Left colon (tissue), 2 donors: ENCODE data around the gene MAN1A1. TPM values are rescaled to one million over a fixed set of nuclear protein-coding genes. Genes with fewer than 3 reads are reported as not detected.

Experiments
- ATAC-seq: fragments of 200-7000 bp; cut with Tn5 transposase; one replicate; pipeline ENCODE4 v1.9.1; 2020; ENCODE audit warnings: mild to moderate bottlenecking, moderate library complexity
- DNase-seq, 2 donors: peaks; one replicate each; pipeline ENCODE4 v3.0.0-alpha.2; 2020
- intact Hi-C, 2 donors: fragments of 100-400 bp; cut with DNase I in 1 of 2; cut with micrococcal nuclease in 1 of 2; formaldehyde crosslinking; loops; one replicate each; pipeline versions ENCODE4 v1.11.2 to v1.14.0; 2022; cut with DNase I, micrococcal nuclease
- total RNA-seq, 2 donors: library from RNA; stranded (reverse); fragmentation: NEBNext Ultra II Directional; extraction: Animal tissue kit (Norgen Biotek cat#: 25700); gene quantifications; one replicate each; pipeline ENCODE4 v1.2.1, GENCODE V29; 2021
- donor health status: DM: no; HTN: no; CAD: no.
- donor health status: DM: yes; HTN: yes; CAD: no.

MAN1A1 gene
- total RNA-seq, 2 donors from 2014 or later, result 68.6 to 94.3 TPM

GRCh38 chr6:119148098-119148824 is 201.3 kb downstream of the MAN1A1 start:
- DNase-seq, result no peak
- peak; percentile 60 for ATAC-seq

GRCh38 chr6:119147101-119148053 is 202.2 kb downstream of the MAN1A1 start:
- intact Hi-C loops, result loop anchor here in 1 of 2 donors (10.0 kb wide), 1 partner anchor 197 kb away; the partner anchor contains the start of gene MAN1A1
- ATAC-seq (peak; percentile 93), DNase-seq (peak; percentile 52 to 64)

More at GRCh38 chr6:119148098-119148824, 201.3 kb downstream of the MAN1A1 start:
- intact Hi-C loops, result loop anchor here in 1 of 2 donors (10.0 kb wide), 1 partner anchor 197 kb away; the partner anchor contains the start of gene MAN1A1

GRCh38 chr6:119145111-119145510 is 204.4 kb downstream of the MAN1A1 start:
- intact Hi-C loops, result loop anchor here in 1 of 2 donors (10.0 kb wide), 1 partner anchor 200 kb away; the partner anchor contains the start of gene MAN1A1
- ATAC-seq (peak; percentile 65), DNase-seq (no peak)

- intact Hi-C loops, result loop anchor here in 1 of 2 donors (10.0 kb wide), 1 partner anchor 202 kb away; the partner anchor contains the start of gene MAN1A1
- ATAC-seq (no peak), DNase-seq (no peak)
Measured at GRCh38 chr6:119142637-119143036, 206.9 kb downstream of the MAN1A1 start.

GRCh38 chr6:119142041-119142440 is 207.5 kb downstream of the MAN1A1 start:
- ATAC-seq (no peak), DNase-seq (no peak)
- intact Hi-C loops, result loop anchor here in 1 of 2 donors (10.0 kb wide), 1 partner anchor 203 kb away; the partner anchor contains the start of gene MAN1A1

- ATAC-seq, result no peak
- no peak for DNase-seq
- intact Hi-C loops, result loop anchor here in 1 of 2 donors (10.0 kb wide), 1 partner anchor 204 kb away; the partner anchor contains the start of gene MAN1A1
Measured at GRCh38 chr6:119140196-119141140, 209.1 kb downstream of the MAN1A1 start.

GRCh38 chr6:119138906-119139541 is 210.5 kb downstream of the MAN1A1 start:
- intact Hi-C loops, result no loop called here
- no peak for DNase-seq
- ATAC-seq, result no peak

- intact Hi-C loops, result no loop called here
- DNase-seq, result no peak
Measured at GRCh38 chr6:119137194-119138072, 212.1 kb downstream of the MAN1A1 start.

GRCh38 chr6:119134752-119135151 is 214.8 kb downstream of the MAN1A1 start:
- DNase-seq, result no peak

More at GRCh38 chr6:119137194-119138072, 212.1 kb downstream of the MAN1A1 start:
- no peak for ATAC-seq

GRCh38 chr6:119133400-119133799 is 216.2 kb downstream of the MAN1A1 start:
- ATAC-seq (no peak), DNase-seq (no peak)
- intact Hi-C loops, result no loop called here

More at GRCh38 chr6:119134752-119135151, 214.8 kb downstream of the MAN1A1 start:
- ATAC-seq, result no peak
- intact Hi-C loops, result no loop called here

GRCh38 chr6:119132261-119132981 is 217.1 kb downstream of the MAN1A1 start:
- intact Hi-C loops, result no loop called here
- no peak for DNase-seq
- no peak for ATAC-seq

GRCh38 chr6:119129968-119130484 is 219.5 kb downstream of the MAN1A1 start:
- intact Hi-C loops, result no loop called here
- ATAC-seq (peak; percentile 77), DNase-seq (no peak)

- intact Hi-C loops, result no loop called here
- no peak for DNase-seq
- ATAC-seq, result peak; percentile 82
Measured at GRCh38 chr6:119129148-119129967, 220.2 kb downstream of the MAN1A1 start.

GRCh38 chr6:119128252-119128912 is 221.2 kb downstream of the MAN1A1 start:
- DNase-seq (no peak), ATAC-seq (no peak)
- intact Hi-C loops, result no loop called here
